Kidney epithelial cell (primary cell): ENCODE results near the gene NQO1. TPM values are rescaled to one million over a fixed set of nuclear protein-coding genes. Genes with fewer than 3 reads are reported as not detected.
A peak's percentile ranks its signal among the peaks of the same experiment; 100 is the strongest.

Experiments
- DNase-seq: peaks from one replicate; pipeline ENCODE4 v3.0.0-alpha.2; 2010; ENCODE audit warnings: low read depth
- H3K27me3 ChIP-seq: 2 replicates; pipeline ENCODE4 v1.6.0; 2011; ENCODE audit warnings: low read length; ENCODE audit not compliant: control insufficient read depth, insufficient read depth
- H3K36me3 ChIP-seq: 2 replicates; pipeline ENCODE4 v1.5.1; 2011; ENCODE audit warnings: low read length; ENCODE audit not compliant: control insufficient read depth, insufficient read depth
- H3K4me3 ChIP-seq: 2 replicates; pipeline ENCODE4 v1.5.1; 2011; ENCODE audit warnings: low read depth, mild to moderate bottlenecking, control low read depth, low read length
- CTCF ChIP-seq: IDR thresholded peaks from 2 replicates; pipeline ENCODE4 v1.5.1; 2011; ENCODE audit warnings: mild to moderate bottlenecking, moderate library complexity, low read length, control low read depth, inconsistent platforms; ENCODE audit not compliant: insufficient read depth, poor library complexity, severe bottlenecking
- total RNA-seq: library from RNA; depleted of rRNA; stranded (reverse); fragments of >200 nt; gene quantifications from 2 replicates; pipeline ENCODE4 v1.2.3, GENCODE V29; 2015

The NQO1 gene
- total RNA-seq, 1 donor from 2014 or later = 38.7 TPM

DNA sequence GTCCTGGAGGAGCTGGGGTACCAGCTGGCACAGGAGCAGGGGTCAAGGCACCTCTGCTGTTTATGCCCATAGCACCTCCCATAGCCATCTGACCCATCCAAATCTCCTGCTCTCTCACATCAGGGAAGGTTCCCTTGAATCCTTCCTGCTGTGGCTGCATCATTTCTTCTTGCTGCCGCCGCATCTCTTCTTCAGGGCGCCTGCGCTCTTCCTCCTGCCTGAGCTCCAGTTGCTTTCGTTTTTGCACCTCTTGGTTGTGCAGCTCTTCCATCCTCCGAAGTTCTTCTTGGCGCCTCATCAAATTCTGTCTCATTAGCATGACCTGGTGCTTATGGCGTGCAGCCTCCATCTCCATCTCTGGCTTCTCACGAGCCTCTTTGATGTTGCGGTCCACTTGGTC lies 30.3 kb upstream of the NQO1 start:
- Histone ChIP-seq H3K27me3 (no peaks in the 10 kb centered on the region), H3K4me3 (no peak overlapping the region), H3K36me3 (no peaks in the 10 kb centered on the region)
- TF ChIP-seq CTCF = no peak
- no peak for DNase-seq

GRCh38 chr16:69754469-69755310 lies 28.3 kb upstream of the NQO1 start, which contains the start of gene NOB1:
Gene NOB1, minus strand, starts transcription at chr16:69754926. Its CDS starts 16 bp downstream, at chr16:69754910.
- H3K36me3 ChIP-seq = no peaks in the 10 kb centered on the region
- peak; percentile 99 for TF ChIP-seq CTCF
- no peaks in the 10 kb centered on the region for H3K27me3 ChIP-seq
- peak within 1 kb of the TSS; percentile 68 for H3K4me3 ChIP-seq
- DNase-seq = peak; percentile 89

- Histone ChIP-seq H3K36me3 (no peaks in the 10 kb centered on the region), H3K27me3 (no peaks in the 10 kb centered on the region), H3K4me3 (peak overlapping the region; percentile 68)
- DNase-seq = no peak
- no peak for TF ChIP-seq CTCF
Measured at GRCh38 chr16:69754143-69754468, 27.7 kb upstream of the NQO1 start.

- no peak overlapping the region for H3K4me3 ChIP-seq
- no peaks in the 10 kb centered on the region for H3K27me3 ChIP-seq
- TF ChIP-seq CTCF = no peak
- peaks cover 2% of the 10 kb centered on the region for H3K36me3 ChIP-seq
- DNase-seq = no peak
Measured at GRCh38 chr16:69748694-69749345, 22.5 kb upstream of the NQO1 start.

GRCh38 chr16:69747115-69747514 lies 20.8 kb upstream of the NQO1 start:
- no peaks in the 10 kb centered on the region for H3K27me3 ChIP-seq
- no peak overlapping the region for H3K4me3 ChIP-seq
- no peak for DNase-seq
- peaks cover 2% of the 10 kb centered on the region for H3K36me3 ChIP-seq
- no peak for TF ChIP-seq CTCF
